ENCODE data around the gene TUBB2B. TPM values are rescaled to one million over a fixed set of nuclear protein-coding genes. Genes with fewer than 3 reads are reported as not detected.

TUBB2B gene
- total and polyA plus RNA-seq, 9 of the 15 experiments (the other 6 are each of a cell fraction or from before 2014, with no cell fraction given), result 0.11 to 9.7 (median 4.6) TPM

DNA sequence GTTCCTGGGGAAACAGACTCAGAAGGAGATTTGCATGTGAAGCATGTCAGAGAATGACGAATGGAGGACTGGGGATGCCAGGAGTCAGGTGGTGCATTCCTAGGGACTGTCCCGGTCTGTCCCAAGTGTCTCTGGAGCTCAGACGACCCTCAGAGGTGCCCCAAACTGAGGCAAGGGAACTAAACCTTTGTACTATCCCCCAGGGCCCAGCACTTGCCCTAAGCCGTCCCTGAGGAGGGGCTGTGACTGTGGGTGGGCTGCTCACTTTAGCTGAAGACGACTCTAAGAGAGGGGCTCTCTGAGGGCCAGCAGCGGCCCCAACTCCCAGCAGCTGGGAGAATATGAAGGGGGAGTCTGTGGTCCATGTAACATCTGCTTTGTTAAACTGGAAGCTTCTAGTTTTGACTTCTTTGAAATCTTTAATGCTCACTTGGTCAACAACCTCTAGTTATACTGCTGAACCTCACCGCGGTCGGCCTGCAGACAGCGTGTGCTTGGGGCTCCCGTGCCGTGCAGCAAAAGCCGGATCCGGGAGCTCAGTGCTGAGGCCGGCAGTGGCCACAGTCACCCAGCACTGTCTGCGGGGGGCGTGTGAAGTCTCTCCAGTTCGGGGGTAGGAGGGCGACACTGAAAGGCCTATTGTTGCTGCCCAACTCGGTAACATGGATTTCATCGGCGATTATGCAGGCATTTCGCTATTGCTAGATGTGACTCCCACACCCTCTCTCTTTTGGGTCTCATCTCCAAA, 34.2 kb downstream of the TUBB2B start:
- ATAC-seq (no peak), FAIRE-seq (no peak), DNase-seq (ENCODE audit: extremely low read depth in 1 of 4, low spot score in 3 of 4) (no peak)
- peaks cover 10% of the 10 kb centered on the region; the same call in 1 of the 2 replicates for H3K9me3 ChIP-seq (replicated peaks; ENCODE audit: control insufficient read depth, insufficient read depth, low read depth, low read length)
- peaks cover 14 to 19% of the 10 kb centered on the region in 2 experiments; a peak in 4 of 5 replicates for H3K4me1 ChIP-seq (replicated peaks in 1 of 2; ENCODE audit: control insufficient read depth in 2 of 2, insufficient read depth in 2 of 2, low read length in 2 of 2)
- BruUV-seq (replicated peaks), result no TSS peak
- in situ Hi-C loops (cut with MboI), result no loop called here
- ChIA-PET POLR2A (interaction anchor here (0.6 to 2.2 kb wide), 7 partner anchors 11 to 70 kb away, joined by 3 to 8 read pairs (median 5); partner anchors contain the start of gene TUBB2A), CTCF (ENCODE audit: low intra/inter-chr PET ratio) (no interaction called here)
- H3K9me1 ChIP-seq (ENCODE audit: control insufficient read depth, insufficient read depth, low read length), result no peaks in the 10 kb centered on the region
- TF ChIP-seq MEIS2 (IDR thresholded peaks at IDR 0.05; ENCODE audit: partially characterized antibody), result peak; percentile 35
- no peak for TF ChIP-seq SMAD1 (IDR thresholded peaks at IDR 0.05; ENCODE audit: low read depth, low read length, partially characterized antibody)
- H3K27me3 ChIP-seq (ENCODE audit: control insufficient read depth in 2 of 2, insufficient read depth in 2 of 2, low read length in 2 of 2), result no peaks in the 10 kb centered on the region
- H3K36me3 ChIP-seq (ENCODE audit: control insufficient read depth, insufficient read depth, low read length), result no peaks in the 10 kb centered on the region
- H3K4me2 ChIP-seq (ENCODE audit: insufficient read depth, low read length), result no peak overlapping the region
- H3K27ac ChIP-seq (ENCODE audit: extremely low read depth, low read depth, low read length), result no peak overlapping the region
- peak overlapping the region; percentile 23 for H2AFZ ChIP-seq (ENCODE audit: low read depth, low read length)
- intact Hi-C loops (cut with micrococcal nuclease), result no loop called here
- peaks cover 11% of the 10 kb centered on the region; the same call in 2 of the 3 replicates for H3K79me2 ChIP-seq (ENCODE audit: control insufficient read depth, insufficient read depth, low read length)
- H3K4me3 ChIP-seq, result no peak overlapping the region
- no peaks in the 10 kb centered on the region for H4K20me1 ChIP-seq (replicated peaks; ENCODE audit: control insufficient read depth, insufficient read depth, low read length)
- peak overlapping the region in 1 of 2 experiments; percentile 46; a peak in 1 of 4 replicates for H3K9ac ChIP-seq (ENCODE audit: insufficient read depth in 1 of 2, low read depth in 2 of 2, low read length in 2 of 2)
- WGBS (ENCODE audit: insufficient coverage, low coverage, missing lambda C conversion rate), result 73% methylated on average over 23 of the region's 23 CpGs

DNA sequence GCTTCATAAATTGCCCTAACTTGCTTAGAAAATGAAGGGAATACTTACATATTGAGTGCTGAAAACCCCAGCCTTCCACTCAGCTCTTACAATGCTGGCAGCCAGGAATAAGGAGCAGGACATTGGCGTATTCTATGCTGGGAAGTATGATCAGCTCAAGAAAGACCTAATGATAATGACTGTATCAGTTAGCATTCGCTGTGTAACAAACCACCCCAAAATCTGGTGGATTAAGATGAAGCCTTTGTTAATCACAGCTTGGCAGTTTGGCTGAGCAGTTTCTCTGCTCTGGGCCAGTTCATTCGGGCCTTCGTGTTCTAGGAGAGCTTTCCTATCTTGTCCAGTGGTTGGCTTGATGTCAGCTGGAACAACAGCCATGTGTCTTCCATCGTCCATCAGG, 36.7 kb downstream of the TUBB2B start:
- in situ Hi-C loops (cut with MboI), result no loop called here
- Histone ChIP-seq H3K9me1 (ENCODE audit: control insufficient read depth, insufficient read depth, low read length) (no peaks in the 10 kb centered on the region), H3K4me2 (ENCODE audit: insufficient read depth, low read length) (no peak overlapping the region), H3K9ac (ENCODE audit: insufficient read depth in 1 of 2, low read depth in 2 of 2, low read length in 2 of 2) (no peak overlapping the region), H2AFZ (ENCODE audit: low read depth, low read length) (no peak overlapping the region), H3K4me1 (replicated peaks in 1 of 2; ENCODE audit: control insufficient read depth in 2 of 2, insufficient read depth in 2 of 2, low read length in 2 of 2) (peaks cover 8 to 10% of the 10 kb centered on the region in 2 experiments; a peak in 4 of 5 replicates), H4K20me1 (replicated peaks; ENCODE audit: control insufficient read depth, insufficient read depth, low read length) (no peaks in the 10 kb centered on the region), H3K27me3 (ENCODE audit: control insufficient read depth in 2 of 2, insufficient read depth in 2 of 2, low read length in 2 of 2) (no peaks in the 10 kb centered on the region), H3K36me3 (ENCODE audit: control insufficient read depth, insufficient read depth, low read length) (no peaks in the 10 kb centered on the region), H3K27ac (ENCODE audit: extremely low read depth, low read depth, low read length) (no peak overlapping the region), H3K79me2 (ENCODE audit: control insufficient read depth, insufficient read depth, low read length) (peaks cover 11% of the 10 kb centered on the region; the same call in 2 of the 3 replicates), H3K9me3 (replicated peaks; ENCODE audit: control insufficient read depth, insufficient read depth, low read depth, low read length) (peaks cover 5% of the 10 kb centered on the region; the same call in 1 of the 2 replicates), H3K4me3 (no peak overlapping the region)
- FAIRE-seq, result no peak
- WGBS (ENCODE audit: insufficient coverage, low coverage, missing lambda C conversion rate), result 68% methylated on average over 5 of the region's 5 CpGs
- TF ChIP-seq ZZZ3 (IDR thresholded peaks at IDR 0.05) (no peak), CBX3 (IDR thresholded peaks at IDR 0.05; ENCODE audit: borderline replicate concordance in 1 of 2, low read length in 2 of 2) (peak in 1 of 2 experiments; percentile 93; a peak in 1 of 3 replicates), TEAD4 (IDR thresholded peaks at IDR 0.05; ENCODE audit: low read length) (no peak), TEAD4 (CRISPR knock-in tag; IDR thresholded peaks at IDR 0.05; ENCODE audit: borderline replicate concordance) (no peak), KDM1A (IDR thresholded peaks at IDR 0.05) (peak in 1 of 2 experiments; percentile 62; a peak in 2 of 4 replicates), TRIM28 (IDR thresholded peaks at IDR 0.05) (0 out of 2 replicates have a peak, but pooled peaks have one; percentile 41), TRIM24 (IDR thresholded peaks at IDR 0.05) (peak in 1 of 2 experiments; percentile 19; a peak in 1 of 4 replicates), BCOR (IDR thresholded peaks at IDR 0.05) (peak; percentile 73), RBM25 (IDR thresholded peaks at IDR 0.05; ENCODE audit: low read depth, low read length, severe bottlenecking) (peak; percentile 81)
- intact Hi-C loops (cut with micrococcal nuclease), result no loop called here
- POLR2A ChIA-PET, result interaction anchor here (0.8 to 1.4 kb wide), 3 partner anchors 14 to 71 kb away, joined by 3 read pairs; no protein-coding TSS in a partner anchor
- BruUV-seq (replicated peaks), result no TSS peak
- no peak for DNase-seq (ENCODE audit: extremely low read depth in 1 of 4, low spot score in 3 of 4)
- no peak for ATAC-seq
- CTCF ChIA-PET (ENCODE audit: low intra/inter-chr PET ratio), result no interaction called here
